Neural progenitor cell (in vitro differentiated cells): ENCODE results near the gene SCIN.

ENCODE experiments used
- EZH2 ChIP-seq: fragments of 200-600 bp; sonication (generic); IDR thresholded peaks from 2 replicates; pipeline ENCODE4 v1.6.1; 2017; ENCODE audit warnings: antibody characterized with exemption, mild to moderate bottlenecking, moderate library complexity
- TF ChIP-seq, protein P1 (sequence below): fragments of 200-600 bp; sonication (generic); IDR thresholded peaks from 2 replicates; pipeline ENCODE4 v1.5.1; 2017; ENCODE audit warnings: antibody characterized with exemption, mild to moderate bottlenecking

DNA sequence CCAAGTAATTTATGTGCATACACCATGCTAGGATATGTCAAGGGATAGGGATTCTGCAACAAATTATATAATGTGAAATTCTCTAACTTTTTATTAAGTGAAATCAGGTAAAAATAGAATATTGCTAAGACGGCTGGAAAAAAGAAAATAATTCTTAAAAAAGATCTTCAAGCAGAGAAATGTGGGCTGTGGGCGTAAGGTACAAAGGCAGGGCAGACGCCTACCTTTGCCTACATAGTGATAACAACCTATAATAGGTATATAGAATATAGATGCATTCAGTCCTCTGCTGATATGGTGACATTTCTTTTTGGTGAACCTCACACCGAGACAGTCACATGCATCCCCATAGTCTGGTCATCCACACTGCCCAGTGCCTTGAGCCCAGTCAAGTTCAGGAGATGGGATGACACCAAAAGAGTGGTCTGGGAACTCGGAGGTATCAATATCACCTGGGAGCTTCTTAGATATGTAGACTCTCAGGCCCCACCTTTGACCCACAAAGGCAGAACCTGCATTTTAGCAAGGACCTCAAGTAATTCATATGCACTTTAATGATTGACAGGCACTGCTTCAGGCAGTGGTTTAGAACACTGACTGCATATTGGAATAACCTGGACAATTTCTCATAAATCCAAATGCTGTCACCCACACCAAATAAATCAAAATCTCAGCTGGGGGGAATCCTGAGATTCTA lies 59.4 kb downstream of the SCIN start:
- no peak for TF ChIP-seq EZH2
- TF ChIP-seq, protein P1, sequence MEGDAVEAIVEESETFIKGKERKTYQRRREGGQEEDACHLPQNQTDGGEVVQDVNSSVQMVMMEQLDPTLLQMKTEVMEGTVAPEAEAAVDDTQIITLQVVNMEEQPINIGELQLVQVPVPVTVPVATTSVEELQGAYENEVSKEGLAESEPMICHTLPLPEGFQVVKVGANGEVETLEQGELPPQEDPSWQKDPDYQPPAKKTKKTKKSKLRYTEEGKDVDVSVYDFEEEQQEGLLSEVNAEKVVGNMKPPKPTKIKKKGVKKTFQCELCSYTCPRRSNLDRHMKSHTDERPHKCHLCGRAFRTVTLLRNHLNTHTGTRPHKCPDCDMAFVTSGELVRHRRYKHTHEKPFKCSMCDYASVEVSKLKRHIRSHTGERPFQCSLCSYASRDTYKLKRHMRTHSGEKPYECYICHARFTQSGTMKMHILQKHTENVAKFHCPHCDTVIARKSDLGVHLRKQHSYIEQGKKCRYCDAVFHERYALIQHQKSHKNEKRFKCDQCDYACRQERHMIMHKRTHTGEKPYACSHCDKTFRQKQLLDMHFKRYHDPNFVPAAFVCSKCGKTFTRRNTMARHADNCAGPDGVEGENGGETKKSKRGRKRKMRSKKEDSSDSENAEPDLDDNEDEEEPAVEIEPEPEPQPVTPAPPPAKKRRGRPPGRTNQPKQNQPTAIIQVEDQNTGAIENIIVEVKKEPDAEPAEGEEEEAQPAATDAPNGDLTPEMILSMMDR: no peak
